ENCODE data around the gene NXPE2. TPM values are rescaled to one million over a fixed set of nuclear protein-coding genes. Genes with fewer than 3 reads are reported as not detected.

NXPE2 gene
- total and polyA plus RNA-seq, 2 of the 13 experiments (the other 11 are each of a cell fraction or from before 2014, with no cell fraction given): not detected

DNA sequence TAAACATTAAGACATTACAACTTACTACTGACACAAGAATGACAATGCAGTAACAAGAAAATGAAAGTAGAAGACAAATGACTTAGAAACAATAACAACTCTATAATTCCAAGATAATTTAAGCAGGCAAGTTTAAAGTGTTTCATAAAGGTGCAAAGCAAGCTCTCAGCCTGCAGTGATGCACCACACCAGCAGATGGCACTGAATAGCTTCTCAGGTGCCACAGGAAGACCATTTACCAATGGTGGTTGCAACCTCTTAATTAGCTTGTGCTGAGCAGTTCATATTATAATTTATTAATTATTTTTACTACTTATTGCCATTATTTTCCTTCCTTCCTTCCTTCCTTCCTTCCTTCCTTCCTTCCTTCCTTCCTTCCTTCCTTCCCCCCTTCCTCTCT, 60.6 kb downstream of the NXPE2 start (continued):
- peak; percentile 92 for TF ChIP-seq HNRNPK (IDR thresholded peaks at IDR 0.05; ENCODE audit: low read depth, low read length, poor library complexity, severe bottlenecking)
- TF ChIP-seq TRIM24 (CRISPR knock-in tag; IDR thresholded peaks at IDR 0.05): no peak
- TF ChIP-seq SMC3 (IDR thresholded peaks at IDR 0.05; ENCODE audit: low read length): peak; percentile 45; the same call in 1 of the 2 replicates
- no peak for TF ChIP-seq SPEN (CRISPR knock-in tag; IDR thresholded peaks at IDR 0.05; ENCODE audit: low read depth)
- no peak for TF ChIP-seq ZSCAN12 (CRISPR knock-in tag; IDR thresholded peaks at IDR 0.05)
- no peak for TF ChIP-seq ADNP (CRISPR knock-in tag; IDR thresholded peaks at IDR 0.05)

GRCh38 chr11:114745150-114745671, 66.9 kb downstream of the NXPE2 start:
- BruUV-seq (replicated peaks): no TSS peak
- ATAC-seq (no peak), DNase-seq (ENCODE audit: low spot score) (no peak), FAIRE-seq (no peak)
- CTCF ChIA-PET (ENCODE audit: low intra/inter-chr PET ratio, low total read pairs): no interaction called here
- Histone ChIP-seq H3K9ac (ENCODE audit: insufficient read depth, low read depth, low read length) (no peak overlapping the region), H2AFZ (ENCODE audit: low read length) (no peak overlapping the region), H3K27me3 (ENCODE audit: control insufficient read depth in 1 of 2, insufficient read depth in 2 of 2, low read length in 2 of 2) (no peaks in the 10 kb centered on the region), H3K9me3 (ENCODE audit: low read length) (no peaks in the 10 kb centered on the region), H3K4me3 (replicated peaks in 1 of 3; ENCODE audit: insufficient read depth in 1 of 3, low read depth in 2 of 3, low read length in 3 of 3) (no peak overlapping the region), H3K4me1 (ENCODE audit: insufficient read depth, low read length) (no peaks in the 10 kb centered on the region), H3K4me2 (ENCODE audit: low read depth, low read length) (no peak overlapping the region), H3K27ac (ENCODE audit: extremely low read length, insufficient read depth, low read length) (no peak overlapping the region), H3K79me2 (ENCODE audit: insufficient read depth, low read length) (no peaks in the 10 kb centered on the region), H3K36me3 (replicated peaks in 1 of 2; ENCODE audit: control insufficient read depth in 1 of 2, insufficient read depth in 2 of 2, low read length in 2 of 2) (no peaks in the 10 kb centered on the region), H4K20me1 (ENCODE audit: insufficient read depth, low read length) (no peaks in the 10 kb centered on the region)
- intact Hi-C loops (cut with micrococcal nuclease; ENCODE audit: unreplicated experiment): no loop called here
- POLR2A ChIA-PET: no interaction called here
- 3% methylated on average over 2 of the region's 2 CpGs for WGBS (ENCODE audit: low lambda C conversion rate)
- TF ChIP-seq, protein P1, sequence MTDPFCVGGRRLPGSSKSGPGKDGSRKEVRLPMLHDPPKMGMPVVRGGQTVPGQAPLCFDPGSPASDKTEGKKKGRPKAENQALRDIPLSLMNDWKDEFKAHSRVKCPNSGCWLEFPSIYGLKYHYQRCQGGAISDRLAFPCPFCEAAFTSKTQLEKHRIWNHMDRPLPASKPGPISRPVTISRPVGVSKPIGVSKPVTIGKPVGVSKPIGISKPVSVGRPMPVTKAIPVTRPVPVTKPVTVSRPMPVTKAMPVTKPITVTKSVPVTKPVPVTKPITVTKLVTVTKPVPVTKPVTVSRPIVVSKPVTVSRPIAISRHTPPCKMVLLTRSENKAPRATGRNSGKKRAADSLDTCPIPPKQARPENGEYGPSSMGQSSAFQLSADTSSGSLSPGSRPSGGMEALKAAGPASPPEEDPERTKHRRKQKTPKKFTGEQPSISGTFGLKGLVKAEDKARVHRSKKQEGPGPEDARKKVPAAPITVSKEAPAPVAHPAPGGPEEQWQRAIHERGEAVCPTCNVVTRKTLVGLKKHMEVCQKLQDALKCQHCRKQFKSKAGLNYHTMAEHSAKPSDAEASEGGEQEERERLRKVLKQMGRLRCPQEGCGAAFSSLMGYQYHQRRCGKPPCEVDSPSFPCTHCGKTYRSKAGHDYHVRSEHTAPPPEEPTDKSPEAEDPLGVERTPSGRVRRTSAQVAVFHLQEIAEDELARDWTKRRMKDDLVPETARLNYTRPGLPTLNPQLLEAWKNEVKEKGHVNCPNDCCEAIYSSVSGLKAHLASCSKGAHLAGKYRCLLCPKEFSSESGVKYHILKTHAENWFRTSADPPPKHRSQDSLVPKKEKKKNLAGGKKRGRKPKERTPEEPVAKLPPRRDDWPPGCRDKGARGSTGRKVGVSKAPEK (CRISPR knock-in tag; IDR thresholded peaks at IDR 0.05; ENCODE audit: borderline replicate concordance): no peak
- TF ChIP-seq ZBTB25 (CRISPR knock-in tag; IDR thresholded peaks at IDR 0.05) (no peak), FOXK2 (IDR thresholded peaks at IDR 0.05) (no peak)
- in situ Hi-C loops (cut with HindIII; ENCODE audit: extremely low pct_ligation_motif_present, low pct_unique_long_range_greater_than_20kb): no loop called here
